MCF 10A (cell line): Measurements from ENCODE around the gene MYL6B. TPM values are rescaled to one million over a fixed set of nuclear protein-coding genes. Genes with fewer than 3 reads are reported as not detected.

Experiments
- BruUV-seq: library from RNA; stranded (reverse); fragments of 400-500 nt; replicated peaks from 2 replicates; lab custom pipeline; 2021; lab: Mats Ljungman, UMichigan
- CTCF ChIA-PET: fragments of 300-600 bp; sonication (Branson Sonifier 250); formaldehyde crosslinking; extraction: SDS; loops from one replicate; lab custom pipeline; 2021; ENCODE audit warnings: antibody characterized with exemption, inconsistent platforms; lab: Yijun Ruan, JAX
- POLR2A ChIA-PET: fragments of 300-600, 350-650 bp; sonication (Branson Sonifier 250); formaldehyde crosslinking; extraction: SDS; loops from one replicate; lab custom pipeline; 2020; ENCODE audit warnings: antibody characterized with exemption, inconsistent platforms; lab: Yijun Ruan, JAX
- DNase-seq: peaks from one replicate; pipeline ENCODE4 v3.0.0-alpha.2; 2018; ENCODE audit not compliant: unreplicated experiment
- H3K27ac Mint-ChIP-seq: one replicate; pipeline ENCODE4 v1.8.0; 2022; ENCODE audit warnings: mild to moderate bottlenecking, low read depth, mixed read lengths; ENCODE audit not compliant: unreplicated experiment
- H3K27me3 Mint-ChIP-seq: one replicate; pipeline ENCODE4 v1.8.0; 2022; ENCODE audit warnings: mixed read lengths; ENCODE audit not compliant: insufficient read depth, unreplicated experiment
- H3K36me3 Mint-ChIP-seq: one replicate; pipeline ENCODE4 v1.8.0; 2022; ENCODE audit warnings: mild to moderate bottlenecking, moderate library complexity, mixed read lengths; ENCODE audit not compliant: insufficient read depth, unreplicated experiment
- H3K4me1 Mint-ChIP-seq: one replicate; pipeline ENCODE4 v1.8.0; 2022; ENCODE audit warnings: mixed read lengths; ENCODE audit not compliant: insufficient read depth, unreplicated experiment
- H3K4me3 Mint-ChIP-seq: one replicate; pipeline ENCODE4 v1.8.0; 2022; ENCODE audit warnings: mild to moderate bottlenecking, moderate library complexity, mixed read lengths; ENCODE audit not compliant: unreplicated experiment
- H3K9me3 Mint-ChIP-seq: one replicate; pipeline ENCODE4 v1.8.0; 2022; ENCODE audit warnings: mixed read lengths; ENCODE audit not compliant: unreplicated experiment
- CTCF ChIP-seq: fragments of 200-600 bp; IDR thresholded peaks from one replicate; pipeline ENCODE4 v1.8.0; 2022; ENCODE audit warnings: antibody characterized with exemption, mild to moderate bottlenecking; ENCODE audit not compliant: unreplicated experiment
- intact Hi-C: fragments of 100-400 bp; cut with micrococcal nuclease; formaldehyde crosslinking; loops from 2 replicates; pipeline ENCODE4 v1.14.1; 2022
- total RNA-seq: library from RNA; stranded (reverse); gene quantifications from 2 replicates; pipeline ENCODE4 v1.2.3, GENCODE V29; 2022

Gene MYL6B
- total RNA-seq, 1 experiment from 2014 or later = 46.0 TPM

- Mint-ChIP-seq H3K4me1 (peaks cover 18% of the 10 kb centered on the region), H3K27ac (peak within 1 kb of the TSS; percentile 100), H3K4me3 (peak within 1 kb of the TSS; percentile 95), H3K36me3 (peaks cover 47% of the 10 kb centered on the region), H3K9me3 (no peaks in the 10 kb centered on the region), H3K27me3 (no peaks in the 10 kb centered on the region)
- intact Hi-C loops = loop anchor here (1.0 to 5.0 kb wide), 5 partner anchors 34 to 379 kb away; partner anchors contain the start of genes MYL6B, SPRYD4 and SUOX
- CTCF ChIA-PET = interaction anchor here (0.5 to 3.8 kb wide), 38 partner anchors 8 to 1236 kb away, joined by 3 to 57 read pairs (median 4); partner anchors contain the start of genes ANKRD52, ESYT1, MYL6 and PA2G4
- DNase-seq = peak; percentile 99
- TF ChIP-seq CTCF = peak; percentile 21
- no TSS peak for BruUV-seq
- POLR2A ChIA-PET = interaction anchor here (0.6 to 6.7 kb wide), 41 partner anchors 10 to 519 kb away, joined by 3 to 249 read pairs (median 5); partner anchors contain the start of genes ANKRD52, CD63, CNPY2 and COQ10A
Observed at GRCh38 chr12:56117778-56118687, 34.4 kb upstream of the MYL6B start, which contains the start of gene ZC3H10. TSS of gene ZC3H10 (plus strand) at chr12:56118266. CDS start at chr12:56120563, 2,297 bp downstream.

- POLR2A ChIA-PET = interaction anchor here (0.5 to 6.7 kb wide), 38 partner anchors 10 to 516 kb away, joined by 3 to 249 read pairs (median 5); partner anchors contain the start of genes ANKRD52, CD63, COQ10A and DNAJC14
- H3K4me1 Mint-ChIP-seq = peaks cover 15% of the 10 kb centered on the region
- DNase-seq = peak; percentile 14
- CTCF ChIA-PET = interaction anchor here (0.5 to 3.8 kb wide), 41 partner anchors 8 to 509 kb away, joined by 3 to 57 read pairs (median 4); partner anchors contain the start of genes ANKRD52, ESYT1, MYL6 and PA2G4
- H3K4me3 Mint-ChIP-seq = peak overlapping the region; percentile 95
- H3K27ac Mint-ChIP-seq = peak overlapping the region; percentile 100
- TF ChIP-seq CTCF = no peak
- intact Hi-C loops = loop anchor here (1.0 to 5.0 kb wide), 6 partner anchors 33 to 380 kb away; partner anchors contain the start of genes ANKRD52, MYL6B, NABP2 and SPRYD4
- peaks cover 41% of the 10 kb centered on the region for H3K36me3 Mint-ChIP-seq
- no peaks in the 10 kb centered on the region for H3K9me3 Mint-ChIP-seq
- H3K27me3 Mint-ChIP-seq = no peaks in the 10 kb centered on the region
- no TSS peak for BruUV-seq
Observed at GRCh38 chr12:56118688-56119357, 33.6 kb upstream of the MYL6B start.

- DNase-seq = peak; percentile 95
- peak overlapping the region; percentile 95 for H3K4me3 Mint-ChIP-seq
- peak; percentile 87 for TF ChIP-seq CTCF
- H3K36me3 Mint-ChIP-seq = peaks cover 35% of the 10 kb centered on the region
- H3K27me3 Mint-ChIP-seq = no peaks in the 10 kb centered on the region
- ChIA-PET CTCF (interaction anchor here (0.6 to 3.8 kb wide), 29 partner anchors 9 to 1680 kb away, joined by 3 to 57 read pairs (median 4); partner anchors contain the start of genes ESYT1, MYL6, RNF41 and SMARCC2), POLR2A (interaction anchor here (0.5 to 6.7 kb wide), 26 partner anchors 9 to 470 kb away, joined by 3 to 249 read pairs (median 9); partner anchors contain the start of genes ANKRD52, COQ10A, ERBB3 and ESYT1)
- peak overlapping the region; percentile 100 for H3K27ac Mint-ChIP-seq
- intact Hi-C loops = loop anchor here (1.0 to 5.0 kb wide), 4 partner anchors 33 to 348 kb away; partner anchors contain the start of genes ANKRD52, MYL6B, NABP2 and SPRYD4
- no TSS peak for BruUV-seq
- H3K9me3 Mint-ChIP-seq = no peaks in the 10 kb centered on the region
- peaks cover 12% of the 10 kb centered on the region for H3K4me1 Mint-ChIP-seq
Observed at GRCh38 chr12:56119361-56119796, 33.0 kb upstream of the MYL6B start.
